Central memory CD4-positive, alpha-beta T cell (primary cell): ENCODE results near the gene USP17L26.
"Not testable (repeated sequence)": the region's sequence is repeated elsewhere in the genome, so short reads cannot be mapped to it uniquely, and the experiment has no call there.

ENCODE experiments used
- DNase-seq: peaks from one replicate; pipeline ENCODE4 v3.0.0; 2022
- total RNA-seq, 3 experiments: gene quantifications; one replicate each; lab custom pipeline; 2026; lab: John Stamatoyannopoulos, UW

Gene USP17L26, protein sequence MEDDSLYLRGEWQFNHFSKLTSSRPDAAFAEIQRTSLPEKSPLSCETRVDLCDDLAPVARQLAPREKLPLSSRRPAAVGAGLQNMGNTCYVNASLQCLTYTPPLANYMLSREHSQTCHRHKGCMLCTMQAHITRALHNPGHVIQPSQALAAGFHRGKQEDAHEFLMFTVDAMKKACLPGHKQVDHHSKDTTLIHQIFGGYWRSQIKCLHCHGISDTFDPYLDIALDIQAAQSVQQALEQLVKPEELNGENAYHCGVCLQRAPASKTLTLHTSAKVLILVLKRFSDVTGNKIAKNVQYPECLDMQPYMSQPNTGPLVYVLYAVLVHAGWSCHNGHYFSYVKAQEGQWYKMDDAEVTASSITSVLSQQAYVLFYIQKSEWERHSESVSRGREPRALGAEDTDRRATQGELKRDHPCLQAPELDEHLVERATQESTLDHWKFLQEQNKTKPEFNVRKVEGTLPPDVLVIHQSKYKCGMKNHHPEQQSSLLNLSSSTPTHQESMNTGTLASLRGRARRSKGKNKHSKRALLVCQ
- 0 reads per million in 3 experiments for total RNA-seq

DNA sequence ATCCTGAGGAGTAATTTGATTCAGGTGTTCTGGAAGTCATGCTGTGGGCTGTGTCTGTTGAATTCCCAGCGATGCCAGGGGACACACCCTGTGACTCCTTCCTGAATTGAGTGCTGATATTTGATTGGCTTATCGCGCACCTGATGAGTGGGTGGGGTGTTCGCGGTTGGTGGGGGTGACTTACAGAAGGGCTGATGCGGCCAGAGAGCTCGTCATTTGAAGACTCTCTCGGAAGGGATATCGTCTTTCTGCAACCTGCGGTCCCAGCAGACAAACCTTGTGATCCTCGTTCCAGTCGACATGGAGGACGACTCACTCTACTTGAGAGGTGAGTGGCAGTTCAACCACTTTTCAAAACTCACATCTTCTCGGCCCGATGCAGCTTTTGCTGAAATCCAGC lies at the start of gene USP17L26:
Gene USP17L26, plus strand, starts transcription at position 301 of the 400 bp plus-strand sequence. Its CDS starts 0 bp downstream, at position 301.
- DNase-seq = not testable (repeated sequence)

DNA sequence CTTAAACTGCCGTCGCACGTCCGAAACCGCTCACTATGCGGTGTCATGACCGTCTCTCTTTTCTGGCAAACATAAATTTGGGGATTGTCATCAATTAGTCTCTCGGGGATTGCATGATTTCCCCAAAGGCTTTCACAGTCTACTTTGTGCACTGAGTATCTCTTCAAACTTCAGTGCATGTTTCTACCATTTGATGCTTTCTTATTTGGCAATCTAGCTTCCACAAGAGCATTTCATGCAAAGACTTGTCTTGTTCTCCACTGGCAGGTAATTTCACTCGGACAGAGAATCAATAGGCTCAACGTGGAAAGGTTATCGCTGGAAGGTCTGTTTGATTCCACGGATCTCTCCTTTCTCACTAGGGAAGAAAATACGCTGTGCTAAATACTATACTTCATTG lies 10.3 kb upstream of the USP17L26 start:
- not testable (repeated sequence) for DNase-seq

DNA sequence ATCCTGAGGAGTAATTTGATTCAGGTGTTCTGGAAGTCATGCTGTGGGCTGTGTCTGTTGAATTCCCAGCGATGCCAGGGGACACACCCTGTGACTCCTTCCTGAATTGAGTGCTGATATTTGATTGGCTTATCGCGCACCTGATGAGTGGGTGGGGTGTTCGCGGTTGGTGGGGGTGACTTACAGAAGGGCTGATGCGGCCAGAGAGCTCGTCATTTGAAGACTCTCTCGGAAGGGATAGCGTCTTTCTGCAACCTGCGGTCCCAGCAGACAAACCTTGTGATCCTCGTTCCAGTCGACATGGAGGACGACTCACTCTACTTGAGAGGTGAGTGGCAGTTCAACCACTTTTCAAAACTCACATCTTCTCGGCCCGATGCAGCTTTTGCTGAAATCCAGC lies 9.6 kb upstream of the USP17L26 start, which contains the start of gene USP17L24:
Gene USP17L24, plus strand, starts transcription at position 301 of the 400 bp plus-strand sequence. Its CDS starts 0 bp downstream, at position 301.
- DNase-seq = not testable (repeated sequence)

DNA sequence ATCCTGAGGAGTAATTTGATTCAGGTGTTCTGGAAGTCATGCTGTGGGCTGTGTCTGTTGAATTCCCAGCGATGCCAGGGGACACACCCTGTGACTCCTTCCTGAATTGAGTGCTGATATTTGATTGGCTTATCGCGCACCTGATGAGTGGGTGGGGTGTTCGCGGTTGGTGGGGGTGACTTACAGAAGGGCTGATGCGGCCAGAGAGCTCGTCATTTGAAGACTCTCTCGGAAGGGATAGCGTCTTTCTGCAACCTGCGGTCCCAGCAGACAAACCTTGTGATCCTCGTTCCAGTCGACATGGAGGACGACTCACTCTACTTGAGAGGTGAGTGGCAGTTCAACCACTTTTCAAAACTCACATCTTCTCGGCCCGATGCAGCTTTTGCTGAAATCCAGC lies 4.8 kb upstream of the USP17L26 start, which contains the start of gene USP17L25:
Gene USP17L25, plus strand, starts transcription at position 301 of the 400 bp plus-strand sequence. Its CDS starts 0 bp downstream, at position 301.
- DNase-seq = not testable (repeated sequence)

DNA sequence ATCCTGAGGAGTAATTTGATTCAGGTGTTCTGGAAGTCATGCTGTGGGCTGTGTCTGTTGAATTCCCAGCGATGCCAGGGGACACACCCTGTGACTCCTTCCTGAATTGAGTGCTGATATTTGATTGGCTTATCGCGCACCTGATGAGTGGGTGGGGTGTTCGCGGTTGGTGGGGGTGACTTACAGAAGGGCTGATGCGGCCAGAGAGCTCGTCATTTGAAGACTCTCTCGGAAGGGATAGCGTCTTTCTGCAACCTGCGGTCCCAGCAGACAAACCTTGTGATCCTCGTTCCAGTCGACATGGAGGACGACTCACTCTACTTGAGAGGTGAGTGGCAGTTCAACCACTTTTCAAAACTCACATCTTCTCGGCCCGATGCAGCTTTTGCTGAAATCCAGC lies 4.6 kb downstream of the USP17L26 start, which contains the start of gene USP17L5:
Gene USP17L5, plus strand, starts transcription at position 301 of the 400 bp plus-strand sequence. Its CDS starts 0 bp downstream, at position 301.
- not testable (repeated sequence) for DNase-seq

DNA sequence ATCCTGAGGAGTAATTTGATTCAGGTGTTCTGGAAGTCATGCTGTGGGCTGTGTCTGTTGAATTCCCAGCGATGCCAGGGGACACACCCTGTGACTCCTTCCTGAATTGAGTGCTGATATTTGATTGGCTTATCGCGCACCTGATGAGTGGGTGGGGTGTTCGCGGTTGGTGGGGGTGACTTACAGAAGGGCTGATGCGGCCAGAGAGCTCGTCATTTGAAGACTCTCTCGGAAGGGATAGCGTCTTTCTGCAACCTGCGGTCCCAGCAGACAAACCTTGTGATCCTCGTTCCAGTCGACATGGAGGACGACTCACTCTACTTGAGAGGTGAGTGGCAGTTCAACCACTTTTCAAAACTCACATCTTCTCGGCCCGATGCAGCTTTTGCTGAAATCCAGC lies 9.4 kb downstream of the USP17L26 start, which contains the start of gene USP17L27:
Gene USP17L27, plus strand, starts transcription at position 301 of the 400 bp plus-strand sequence. Its CDS starts 0 bp downstream, at position 301.
- DNase-seq = not testable (repeated sequence)

DNA sequence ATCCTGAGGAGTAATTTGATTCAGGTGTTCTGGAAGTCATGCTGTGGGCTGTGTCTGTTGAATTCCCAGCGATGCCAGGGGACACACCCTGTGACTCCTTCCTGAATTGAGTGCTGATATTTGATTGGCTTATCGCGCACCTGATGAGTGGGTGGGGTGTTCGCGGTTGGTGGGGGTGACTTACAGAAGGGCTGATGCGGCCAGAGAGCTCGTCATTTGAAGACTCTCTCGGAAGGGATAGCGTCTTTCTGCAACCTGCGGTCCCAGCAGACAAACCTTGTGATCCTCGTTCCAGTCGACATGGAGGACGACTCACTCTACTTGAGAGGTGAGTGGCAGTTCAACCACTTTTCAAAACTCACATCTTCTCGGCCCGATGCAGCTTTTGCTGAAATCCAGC lies 14.1 kb downstream of the USP17L26 start, which contains the start of gene USP17L28:
Gene USP17L28, plus strand, starts transcription at position 301 of the 400 bp plus-strand sequence. Its CDS starts 0 bp downstream, at position 301.
- not testable (repeated sequence) for DNase-seq

DNA sequence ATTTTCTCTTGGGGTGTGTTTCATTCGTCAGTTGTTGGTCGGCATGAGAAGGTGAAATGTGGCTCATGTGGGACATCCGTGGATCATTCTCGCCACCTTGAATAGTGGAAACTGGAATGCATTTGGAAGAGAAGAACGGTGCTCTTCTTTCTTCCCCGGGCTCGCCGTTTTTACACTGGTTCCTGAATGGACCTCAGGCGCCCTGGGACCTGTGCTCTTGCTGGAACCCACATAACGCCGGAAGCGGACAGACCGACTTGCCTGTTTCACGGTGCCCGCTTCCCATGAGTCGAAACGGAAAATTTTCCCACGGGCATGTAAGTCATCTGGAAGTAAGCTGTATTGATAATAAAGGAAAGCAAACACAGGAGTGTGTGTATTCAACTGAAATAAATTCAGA lies 16.4 kb downstream of the USP17L26 start:
- not testable (repeated sequence) for DNase-seq

DNA sequence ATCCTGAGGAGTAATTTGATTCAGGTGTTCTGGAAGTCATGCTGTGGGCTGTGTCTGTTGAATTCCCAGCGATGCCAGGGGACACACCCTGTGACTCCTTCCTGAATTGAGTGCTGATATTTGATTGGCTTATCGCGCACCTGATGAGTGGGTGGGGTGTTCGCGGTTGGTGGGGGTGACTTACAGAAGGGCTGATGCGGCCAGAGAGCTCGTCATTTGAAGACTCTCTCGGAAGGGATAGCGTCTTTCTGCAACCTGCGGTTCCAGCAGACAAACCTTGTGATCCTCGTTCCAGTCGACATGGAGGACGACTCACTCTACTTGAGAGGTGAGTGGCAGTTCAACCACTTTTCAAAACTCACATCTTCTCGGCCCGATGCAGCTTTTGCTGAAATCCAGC lies 18.9 kb downstream of the USP17L26 start, which contains the start of gene USP17L29:
Gene USP17L29, plus strand, starts transcription at position 301 of the 400 bp plus-strand sequence. Its CDS starts 0 bp downstream, at position 301.
- DNase-seq = not testable (repeated sequence)

DNA sequence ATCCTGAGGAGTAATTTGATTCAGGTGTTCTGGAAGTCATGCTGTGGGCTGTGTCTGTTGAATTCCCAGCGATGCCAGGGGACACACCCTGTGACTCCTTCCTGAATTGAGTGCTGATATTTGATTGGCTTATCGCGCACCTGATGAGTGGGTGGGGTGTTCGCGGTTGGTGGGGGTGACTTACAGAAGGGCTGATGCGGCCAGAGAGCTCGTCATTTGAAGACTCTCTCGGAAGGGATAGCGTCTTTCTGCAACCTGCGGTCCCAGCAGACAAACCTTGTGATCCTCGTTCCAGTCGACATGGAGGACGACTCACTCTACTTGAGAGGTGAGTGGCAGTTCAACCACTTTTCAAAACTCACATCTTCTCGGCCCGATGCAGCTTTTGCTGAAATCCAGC lies 28.4 kb downstream of the USP17L26 start, which contains the start of gene USP17L30:
Gene USP17L30, plus strand, starts transcription at position 301 of the 400 bp plus-strand sequence. Its CDS starts 0 bp downstream, at position 301.
- not testable (repeated sequence) for DNase-seq

DNA sequence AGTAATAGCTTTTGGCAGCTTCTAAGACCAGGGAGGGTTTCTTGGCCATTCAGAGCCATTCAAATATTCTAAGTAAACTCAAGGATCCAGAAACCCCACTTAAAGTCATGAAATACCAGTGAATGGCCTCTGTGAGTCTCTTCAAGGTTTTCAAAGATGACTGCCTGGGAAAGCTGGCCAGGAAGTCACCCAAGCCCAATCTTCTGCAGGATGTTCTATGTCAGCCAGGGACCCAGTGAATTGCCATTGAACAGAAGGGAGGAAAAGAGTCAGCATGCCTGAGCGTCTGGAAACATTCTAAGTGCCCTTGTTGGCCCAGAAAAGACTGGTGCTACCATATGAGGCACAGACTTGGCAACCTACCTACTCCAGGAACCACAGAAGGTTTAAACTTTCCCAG lies 45.4 kb downstream of the USP17L26 start:
- not testable (repeated sequence) for DNase-seq

DNA sequence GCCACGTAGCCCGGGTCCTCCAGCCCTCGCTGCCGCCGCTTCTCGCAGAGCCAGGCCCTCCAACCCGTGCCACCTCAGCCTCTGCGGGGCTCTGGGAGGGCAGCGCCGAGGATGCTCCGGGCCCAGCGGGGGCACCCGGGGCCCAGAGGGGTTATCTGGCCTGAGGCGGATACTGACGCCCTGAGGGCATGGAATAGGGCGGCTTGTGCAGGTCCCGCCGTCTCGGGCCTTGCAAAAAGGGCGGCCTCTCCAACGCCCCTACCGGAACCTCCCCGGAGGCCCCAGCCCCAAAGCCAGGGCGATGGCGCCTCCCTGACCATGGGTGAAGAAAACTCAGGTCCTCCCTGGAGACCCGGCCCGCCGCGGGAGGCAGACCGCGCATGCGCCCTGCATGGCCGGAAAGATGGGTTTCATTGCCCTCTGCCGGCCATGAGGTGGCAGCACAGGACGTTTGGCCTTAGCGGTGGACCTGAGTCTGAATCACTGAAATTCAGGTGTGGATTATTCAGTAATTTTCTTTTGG lies 46.6 kb downstream of the USP17L26 start:
- DNase-seq = peak; percentile 49

DNA sequence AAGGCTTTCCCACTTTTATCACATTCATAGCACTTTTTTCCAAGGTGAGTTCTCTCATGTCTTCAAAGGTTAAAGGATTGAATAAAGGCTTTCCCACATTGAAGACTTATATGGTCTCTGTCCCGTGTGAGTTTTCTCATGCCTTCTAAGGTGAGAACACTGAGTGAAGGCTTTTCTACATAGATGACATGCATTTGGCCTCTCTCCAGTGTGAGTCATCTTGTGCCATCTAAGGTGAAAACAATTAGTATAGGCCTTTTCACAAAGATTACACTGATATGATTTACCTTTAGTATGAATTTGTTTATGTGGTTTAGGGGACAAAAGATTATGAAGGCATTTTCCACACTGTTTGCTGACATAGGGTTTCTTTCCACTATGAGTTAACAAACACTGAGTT lies 49.7 kb downstream of the USP17L26 start:
- no peak for DNase-seq
